Hypothalamus (tissue), 51 donors: ENCODE measurements around the gene GRK4.

Source experiments
- DNase-seq, 51 donors: peaks; one replicate each; lab custom pipeline; 2025; lab: John Stamatoyannopoulos, UW

GRK4 gene

GRCh38 chr4:3085948-3086670 lies 122.7 kb downstream of the GRK4 start:
- DNase-seq, result no peak

- no peak for DNase-seq
These were observed 123.9 kb downstream of the GRK4 start for GRCh38 chr4:3087115-3087797.
